Thymus (tissue), 11 donors: ENCODE measurements around the gene C10orf62. TPM values are rescaled to one million over a fixed set of nuclear protein-coding genes. Genes with fewer than 3 reads are reported as not detected.
A peak's percentile ranks its signal among the peaks of the same experiment; 100 is the strongest.
"Not testable (repeated sequence)": the region's sequence is repeated elsewhere in the genome, so short reads cannot be mapped to it uniquely, and the experiment has no call there.

ENCODE experiments used
- DNase-seq, 9 donors: peaks; one replicate each; pipeline ENCODE4 v3.0.0-alpha.2; 2013; ENCODE audit warnings: low spot score in 9 of 9, low read depth in 6 of 9, missing footprints in 1 of 9
- H3K27ac ChIP-seq, 2 donors: one replicate each; pipeline ENCODE4 v1.5.1; 2013; ENCODE audit warnings: control low read depth in 1 of 2, low read depth in 1 of 2, low read length in 1 of 2, mild to moderate bottlenecking in 1 of 2, moderate library complexity in 1 of 2
- H3K27me3 ChIP-seq, 2 donors: one replicate each; pipeline ENCODE4 v1.5.1; 2013; ENCODE audit warnings: low read length in 1 of 2; ENCODE audit not compliant: control insufficient read depth in 2 of 2, insufficient read depth in 1 of 2
- H3K36me3 ChIP-seq, 2 donors: one replicate each; pipeline ENCODE4 v1.5.1; 2013; ENCODE audit warnings: low read length in 1 of 2, mild to moderate bottlenecking in 1 of 2, moderate library complexity in 1 of 2; ENCODE audit not compliant: control insufficient read depth in 2 of 2, insufficient read depth in 2 of 2
- H3K4me1 ChIP-seq, 2 donors: one replicate each; pipeline ENCODE4 v1.5.1; 2013; ENCODE audit warnings: low read length in 2 of 2; ENCODE audit not compliant: control insufficient read depth in 2 of 2, insufficient read depth in 2 of 2
- H3K4me3 ChIP-seq, 2 donors: one replicate each; pipeline ENCODE4 v1.5.1; 2013; ENCODE audit warnings: low read length in 2 of 2, control low read depth in 1 of 2, mild to moderate bottlenecking in 1 of 2
- H3K9me3 ChIP-seq, 2 donors: one replicate each; pipeline ENCODE4 v1.5.1; 2013; ENCODE audit warnings: low read length in 1 of 2, mild to moderate bottlenecking in 1 of 2; ENCODE audit not compliant: control insufficient read depth in 2 of 2, insufficient read depth in 1 of 2
- WGBS: extraction: QIAGEN DNeasy Blood & Tissue Kit; methylation state at CpG from one replicate; pipeline ENCODE4 v1.1.7; 2013; 5-methylcytosine and 5-hydroxymethylcytosine counted together
- polyA plus RNA-seq: library from polyadenylated mRNA; stranded (reverse); fragments of 200-250 nt; gene quantifications from one replicate; pipeline ENCODE4 v1.2.3, GENCODE V29; 2013
- total RNA-seq: library from RNA; stranded (reverse); fragments of 120-200 nt; gene quantifications from one replicate; pipeline ENCODE4 v1.2.4, GENCODE V29; 2013
- donor health status: healthy.

C10orf62 gene
- total and polyA plus RNA-seq, 2 donors: not detected

DNA sequence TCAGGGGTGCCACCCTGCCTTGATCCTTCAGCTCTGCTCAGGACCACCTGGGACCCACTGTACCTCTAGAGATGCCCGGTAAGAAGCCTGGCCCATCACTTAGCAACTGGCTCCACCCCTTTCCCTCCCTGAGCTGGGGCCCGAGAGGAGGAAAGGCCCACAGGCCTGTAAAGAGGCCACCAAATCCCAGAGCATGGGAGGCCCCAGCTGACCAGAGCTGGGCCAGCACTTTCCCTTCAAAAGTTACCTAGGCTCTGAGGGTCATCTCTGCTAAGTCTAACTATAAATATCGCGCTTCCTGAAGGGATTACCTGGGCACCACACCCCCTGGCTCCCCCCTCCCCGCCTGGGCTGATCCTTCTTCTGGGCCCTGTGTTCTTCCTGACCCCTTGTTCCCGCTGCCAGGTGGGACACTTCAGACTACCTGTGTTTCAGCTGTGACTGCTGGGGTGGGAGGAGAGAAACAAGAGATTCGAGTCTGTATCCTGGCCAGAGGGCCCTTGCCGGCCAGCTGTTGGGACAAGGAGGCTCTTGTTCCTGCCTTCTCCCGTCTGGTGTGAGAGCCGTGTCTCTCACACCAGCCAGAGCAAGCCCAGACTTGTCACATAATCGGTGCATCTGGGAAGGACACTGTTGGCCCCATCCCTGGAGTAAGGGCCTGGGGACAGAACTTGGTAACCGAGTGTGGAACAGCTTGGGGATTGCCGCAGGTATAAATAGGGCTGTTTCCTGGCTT, 39.8 kb upstream of the C10orf62 start:
- no peak for DNase-seq
- H3K9me3 ChIP-seq: no peaks in the 10 kb centered on the region
- 89% methylated on average over 13 of the region's 13 CpGs for WGBS
- no peaks in the 10 kb centered on the region for H3K36me3 ChIP-seq
- H3K27me3 ChIP-seq: no peaks in the 10 kb centered on the region
- peak overlapping the region; percentile 17 to 25 for H3K27ac ChIP-seq
- H3K4me1 ChIP-seq: peaks cover 0 to 6% of the 10 kb centered on the region in 2 donors
- no peak overlapping the region for H3K4me3 ChIP-seq

DNA sequence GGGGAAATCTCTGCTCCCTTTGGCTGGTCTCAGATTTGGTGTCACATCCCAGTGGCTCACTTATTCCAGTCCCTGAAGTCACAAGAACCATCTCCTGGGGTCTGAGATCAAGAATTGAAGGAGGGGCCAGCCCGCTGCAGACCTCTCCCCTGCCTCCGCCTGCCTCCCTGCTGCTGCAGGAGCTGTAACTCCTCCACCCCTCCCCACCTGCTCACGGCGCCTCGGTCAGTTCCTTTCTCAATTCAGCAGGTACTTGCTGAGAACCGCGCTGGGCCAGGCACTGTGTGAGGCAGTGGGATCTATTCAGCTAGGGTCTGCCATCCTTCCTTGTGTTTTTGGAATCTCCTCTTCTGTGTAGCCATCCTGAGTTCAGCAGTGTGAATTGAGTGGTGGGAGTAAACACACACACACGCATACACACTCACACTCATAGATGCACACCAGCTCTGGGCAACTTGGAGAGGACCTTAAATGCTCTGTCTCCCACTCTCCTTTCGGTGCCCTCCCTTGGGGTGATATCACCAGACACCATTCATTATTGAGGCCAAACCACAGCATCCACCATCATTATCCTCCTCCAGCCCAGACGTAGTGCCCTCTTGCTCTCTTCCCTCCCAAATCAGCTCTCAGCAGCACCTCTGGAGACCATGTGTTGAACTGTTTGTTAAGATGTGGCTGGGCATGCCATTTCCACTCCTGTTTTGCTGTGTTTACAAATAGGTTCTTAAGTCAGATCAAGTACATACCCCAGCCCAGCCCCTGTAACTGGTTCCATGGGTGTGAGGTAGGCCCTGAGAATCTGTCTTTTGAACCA, 39.0 kb upstream of the C10orf62 start:
- H3K4me1 ChIP-seq: peaks cover 0 to 6% of the 10 kb centered on the region in 2 donors
- H3K27me3 ChIP-seq: no peaks in the 10 kb centered on the region
- 96% methylated on average over 10 of the region's 10 CpGs for WGBS
- no peak overlapping the region for H3K27ac ChIP-seq
- H3K36me3 ChIP-seq: no peaks in the 10 kb centered on the region
- no peak for DNase-seq
- no peaks in the 10 kb centered on the region for H3K9me3 ChIP-seq
- no peak overlapping the region for H3K4me3 ChIP-seq

DNA sequence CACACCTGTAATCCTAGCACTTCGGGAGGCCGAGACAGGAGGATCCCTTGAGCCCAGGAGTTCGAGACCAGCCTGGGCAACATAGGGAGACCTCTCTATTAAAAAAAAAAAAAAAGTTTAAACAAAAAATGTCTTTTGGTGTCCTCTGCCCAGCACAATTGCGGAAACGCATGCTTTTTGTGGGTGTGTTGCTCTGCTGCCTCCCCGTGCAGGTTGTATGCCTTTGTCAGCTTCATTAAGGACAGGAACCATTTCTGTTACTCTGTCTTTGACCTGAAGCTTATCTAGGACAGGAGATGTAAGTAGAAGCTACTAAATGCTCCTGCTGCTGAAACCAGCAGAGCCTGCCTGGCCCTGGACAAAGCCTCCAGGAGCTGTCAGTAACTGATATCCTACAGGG, 38.2 kb upstream of the C10orf62 start:
- WGBS: 98% methylated on average over 6 of the region's 6 CpGs
- DNase-seq: no peak

DNA sequence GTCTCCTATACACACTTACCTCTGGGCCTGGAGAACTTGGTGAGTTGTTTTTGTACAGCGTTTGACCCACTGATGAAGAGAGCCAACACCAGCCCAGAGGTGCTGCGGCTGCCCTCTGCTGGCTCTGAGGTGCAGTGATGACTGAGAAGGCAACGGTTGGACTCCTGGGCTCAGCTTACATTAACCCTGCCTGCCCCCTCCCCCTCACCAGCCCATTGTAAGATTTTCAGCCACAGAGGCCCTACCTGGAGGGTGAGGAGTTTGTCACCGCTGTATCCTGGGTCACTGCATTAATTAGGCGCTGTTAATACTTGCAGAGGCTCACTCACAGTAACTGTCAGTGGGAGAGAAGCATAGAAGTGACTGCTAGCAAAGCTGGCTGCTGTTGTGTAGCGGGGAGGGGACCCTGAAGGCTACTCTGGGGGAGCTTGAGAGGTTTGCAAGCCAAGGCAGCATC, 35.9 kb upstream of the C10orf62 start:
- Histone ChIP-seq H3K4me3 (no peak overlapping the region), H3K27ac (no peak overlapping the region), H3K36me3 (no peaks in the 10 kb centered on the region), H3K9me3 (no peaks in the 10 kb centered on the region), H3K4me1 (peaks cover 0 to 6% of the 10 kb centered on the region in 2 donors), H3K27me3 (no peaks in the 10 kb centered on the region)
- WGBS: 25% methylated on average over 6 of the region's 6 CpGs
- DNase-seq: peak in 7 of 9 donors; percentile 10 to 56 (median 25)

More for the DNA sequence above, 38.2 kb upstream of the C10orf62 start:
- Histone ChIP-seq H3K27ac (no peak overlapping the region), H3K4me1 (peaks cover 0 to 6% of the 10 kb centered on the region in 2 donors), H3K36me3 (no peaks in the 10 kb centered on the region), H3K27me3 (no peaks in the 10 kb centered on the region), H3K9me3 (no peaks in the 10 kb centered on the region), H3K4me3 (no peak overlapping the region)

DNA sequence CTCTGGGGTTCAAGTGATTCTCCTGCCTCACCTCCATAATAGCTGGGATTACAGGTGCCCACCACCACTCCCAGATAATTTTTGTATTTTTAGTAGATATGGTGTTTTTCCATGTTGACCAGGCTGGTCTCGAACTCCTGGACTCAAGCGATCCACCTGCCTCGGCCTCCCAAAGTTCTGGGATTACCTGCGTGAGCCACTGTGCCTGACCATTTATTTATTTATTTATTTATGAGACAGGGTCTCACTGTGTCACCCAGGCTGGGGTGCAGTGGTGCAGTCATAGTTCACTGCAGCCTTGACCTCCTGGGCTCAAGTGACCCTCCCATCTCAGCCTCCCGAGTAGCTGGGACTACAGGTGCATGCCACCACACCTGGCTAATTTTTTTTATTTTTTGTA, 35.2 kb upstream of the C10orf62 start:
- H3K27ac ChIP-seq, H3K36me3 ChIP-seq, H3K27me3 ChIP-seq, DNase-seq, H3K9me3 ChIP-seq, H3K4me3 ChIP-seq, H3K4me1 ChIP-seq: not testable (repeated sequence)
- 96% methylated on average over 5 of the region's 5 CpGs for WGBS

DNA sequence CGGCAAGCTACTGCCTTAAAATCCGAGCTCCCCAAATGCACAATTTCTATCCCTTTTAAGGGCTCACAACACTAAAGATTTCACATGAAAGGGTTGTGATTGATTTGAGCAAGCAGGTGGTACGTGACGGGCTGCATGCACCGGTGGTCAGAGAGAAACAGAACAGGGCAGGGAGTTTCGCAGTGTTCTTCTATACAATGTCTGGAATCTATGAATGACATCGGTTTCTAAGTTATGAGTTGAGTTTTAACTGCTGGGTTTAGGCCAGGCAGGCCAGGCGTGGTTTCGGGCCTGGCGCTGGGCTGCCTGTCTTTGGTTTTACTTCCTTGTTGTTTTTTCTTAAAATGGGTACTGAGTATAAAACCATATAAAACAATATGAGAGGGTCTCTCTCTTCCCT, 34.0 kb upstream of the C10orf62 start:
- 98% methylated on average over 10 of the region's 10 CpGs for WGBS
- not testable (repeated sequence) for DNase-seq, H3K9me3 ChIP-seq, H3K27me3 ChIP-seq, H3K36me3 ChIP-seq, H3K27ac ChIP-seq, H3K4me1 ChIP-seq, H3K4me3 ChIP-seq

DNA sequence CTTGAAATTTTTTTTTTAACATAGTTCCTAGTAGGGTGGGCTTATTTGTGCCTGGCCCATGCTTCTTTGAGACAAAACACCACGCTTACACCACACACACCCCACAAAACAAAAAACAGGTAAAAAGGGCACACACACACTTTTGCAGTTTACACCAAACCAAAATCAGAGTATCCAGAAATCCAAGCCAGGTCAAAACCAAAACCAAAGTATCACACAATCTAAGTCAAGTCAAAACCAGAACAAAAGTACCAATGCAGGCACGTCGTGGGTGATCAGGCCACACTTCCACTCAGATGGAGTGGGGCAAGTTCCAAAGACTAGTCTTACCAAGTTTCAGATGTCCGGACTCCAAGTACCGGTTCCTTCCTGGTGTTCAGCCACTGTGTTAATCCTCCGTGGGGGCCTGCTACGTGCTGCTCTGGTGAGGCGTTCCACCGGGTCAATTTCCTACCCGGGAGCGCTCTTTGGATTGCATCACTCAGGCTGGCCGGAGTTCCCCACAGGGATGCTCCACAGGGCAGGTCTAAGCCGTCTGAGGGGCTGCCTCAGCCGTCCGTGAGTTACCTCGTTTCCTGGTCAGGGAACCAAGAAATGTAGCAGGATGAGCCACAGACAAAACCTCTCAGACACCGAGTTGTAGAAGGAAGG, 28.7 kb upstream of the C10orf62 start:
- not testable (repeated sequence) for DNase-seq, H3K27me3 ChIP-seq, H3K9me3 ChIP-seq, H3K36me3 ChIP-seq, H3K4me3 ChIP-seq, H3K4me1 ChIP-seq
- 94% methylated on average over 17 of the region's 17 CpGs for WGBS
- peak overlapping the region in 1 of 2 donors; percentile 31 for H3K27ac ChIP-seq

DNA sequence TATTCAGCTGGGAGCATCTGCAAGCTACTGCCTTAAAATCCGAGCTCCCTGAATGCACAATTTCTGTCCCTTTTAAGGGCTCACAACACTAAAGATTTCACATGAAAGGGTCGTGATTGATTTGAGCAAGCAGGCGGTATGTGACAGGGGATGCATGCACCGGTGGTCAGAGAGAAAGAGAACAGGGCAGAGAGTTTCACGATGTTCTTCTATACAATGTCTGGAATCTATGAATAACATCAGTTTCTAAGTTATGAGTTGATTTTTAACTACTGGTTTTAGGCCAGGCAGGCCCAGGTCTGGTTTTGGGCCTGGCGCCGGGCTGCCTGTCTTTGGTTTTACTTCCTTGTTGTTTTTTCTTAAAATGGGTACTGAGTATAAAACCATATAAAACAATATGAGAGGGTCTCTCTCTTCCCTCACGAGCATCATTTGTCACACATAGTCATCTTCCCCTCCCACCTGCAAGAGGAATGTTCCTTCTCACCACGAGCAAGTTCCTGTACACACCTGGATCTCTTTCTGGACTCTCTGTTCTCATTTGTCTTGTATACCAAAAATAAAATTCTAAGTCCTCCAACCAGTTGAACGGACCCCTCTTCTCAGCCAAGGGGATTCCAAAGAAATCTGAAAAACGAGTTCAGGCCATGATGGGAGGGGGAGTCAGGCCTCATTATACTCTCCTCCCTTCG, 28.0 kb upstream of the C10orf62 start:
- WGBS: 97% methylated on average over 12 of the region's 12 CpGs
- not testable (repeated sequence) for H3K4me3 ChIP-seq, DNase-seq, H3K27me3 ChIP-seq, H3K4me1 ChIP-seq, H3K9me3 ChIP-seq, H3K27ac ChIP-seq, H3K36me3 ChIP-seq
